GM18498 (cell line): ENCODE results near the gene SYCE3.
"Not testable (repeated sequence)": the region's sequence is repeated elsewhere in the genome, so short reads cannot be mapped to it uniquely, and the experiment has no call there.

Experiments used
- ATAC-seq: cut with Tn5 transposase; IDR thresholded peaks from one replicate; pipeline ENCODE4 v1.9.1; 2021; ENCODE audit warnings: mild to moderate bottlenecking, moderate library complexity; ENCODE audit not compliant: unreplicated experiment

The SYCE3 gene, protein sequence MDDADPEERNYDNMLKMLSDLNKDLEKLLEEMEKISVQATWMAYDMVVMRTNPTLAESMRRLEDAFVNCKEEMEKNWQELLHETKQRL

DNA sequence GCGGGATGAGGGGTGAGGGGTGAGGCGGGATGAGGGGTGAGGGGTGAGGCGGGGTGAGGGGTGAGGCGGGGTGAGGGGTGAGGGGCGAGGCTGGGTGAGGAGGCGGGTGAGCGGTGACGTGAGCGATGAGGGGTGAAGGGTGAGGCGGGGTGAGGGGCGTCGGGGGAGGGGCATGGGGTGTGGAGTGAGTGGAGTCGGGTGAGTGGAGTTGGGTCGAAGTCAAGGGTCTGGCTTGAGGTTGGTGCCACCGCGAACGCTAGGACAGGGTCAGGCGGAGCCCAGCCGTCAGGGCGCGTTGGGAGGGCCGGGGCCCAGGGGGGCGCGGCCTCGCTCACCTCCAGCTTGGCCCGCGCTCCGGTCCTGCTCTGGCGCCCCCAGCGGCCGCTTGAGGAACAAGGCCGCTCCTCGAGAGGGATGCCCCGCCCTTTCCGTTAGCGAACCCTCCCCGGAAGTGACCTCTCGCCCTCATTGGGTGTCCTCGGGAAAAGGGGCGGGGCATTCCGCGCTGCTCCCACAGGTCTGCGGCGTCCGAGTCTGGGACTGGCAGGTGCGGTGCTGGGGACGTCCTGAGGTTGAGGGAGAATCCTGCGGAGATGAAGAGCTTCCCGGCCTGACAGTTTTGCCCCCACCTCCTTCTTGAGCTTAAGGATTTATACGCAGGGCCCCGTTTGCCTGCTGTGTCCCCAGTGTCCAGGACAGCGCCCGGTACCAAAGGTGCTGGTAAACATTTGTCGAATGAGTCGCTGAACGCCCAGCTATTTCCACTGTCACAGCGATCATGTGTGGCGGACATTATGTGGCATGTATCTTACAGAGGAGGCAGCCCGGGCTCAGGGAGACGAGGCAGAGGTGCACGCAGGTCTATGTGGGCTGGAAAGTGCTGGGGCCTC is at the start of gene SYCE3:
TSS of gene SYCE3 (minus strand) at position 397 of the 890 bp plus-strand sequence. CDS start 6,514 bp downstream, outside the sequence.
- peak; percentile 97 for ATAC-seq

DNA sequence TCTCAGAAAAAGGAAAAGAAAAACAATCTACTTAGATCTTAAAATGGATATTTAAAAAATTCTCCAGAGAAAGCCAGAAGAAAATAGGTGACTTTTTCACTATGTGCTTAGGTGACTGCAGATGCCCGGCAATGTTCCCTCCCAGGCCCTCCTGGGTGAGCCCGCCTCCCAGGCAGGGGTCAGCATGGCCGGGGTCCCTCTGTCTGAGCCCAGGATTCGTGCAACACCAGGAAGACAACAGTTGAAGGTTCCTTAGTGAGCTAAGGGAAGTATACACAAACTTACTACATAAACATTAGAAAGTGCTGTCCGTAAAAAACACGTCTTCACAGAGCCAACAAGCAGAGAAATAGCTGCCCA is 49.4 kb upstream of the SYCE3 start:
- ATAC-seq: no peak

DNA sequence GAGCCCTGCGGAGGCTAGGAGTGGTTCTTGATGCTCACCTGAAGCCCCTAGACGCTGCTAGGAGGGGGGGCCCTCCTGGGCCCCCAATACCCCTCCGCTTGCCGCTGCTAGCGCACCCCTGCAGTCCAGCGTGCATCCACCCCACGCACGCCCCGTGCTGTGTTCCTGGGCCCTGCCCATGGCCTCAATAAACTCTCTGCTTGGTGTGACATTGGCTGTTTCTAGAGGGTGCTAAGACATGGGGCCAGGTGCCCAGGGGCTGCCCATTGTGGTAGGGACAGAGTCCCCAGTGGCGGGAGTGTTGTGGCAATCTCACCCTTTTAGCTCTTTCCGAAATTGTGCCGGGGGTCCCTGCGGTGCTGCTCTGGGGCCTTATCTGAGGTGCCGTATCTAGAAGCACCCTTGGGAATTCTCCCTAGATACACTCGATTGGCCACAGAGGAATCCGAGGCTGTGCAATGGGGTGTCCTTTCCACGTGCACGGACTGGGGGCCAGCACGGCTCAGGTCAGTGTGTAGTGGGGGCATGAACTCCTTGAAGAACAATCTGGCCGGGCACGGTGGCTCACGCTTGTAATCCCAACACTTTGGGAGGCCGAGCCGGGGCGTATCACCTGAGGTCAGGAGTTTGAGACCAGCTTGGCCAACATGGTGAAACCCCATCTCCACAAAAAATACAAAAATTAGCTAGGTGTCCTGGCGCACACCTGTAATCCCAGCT is 48.8 kb upstream of the SYCE3 start:
- ATAC-seq: no peak

DNA sequence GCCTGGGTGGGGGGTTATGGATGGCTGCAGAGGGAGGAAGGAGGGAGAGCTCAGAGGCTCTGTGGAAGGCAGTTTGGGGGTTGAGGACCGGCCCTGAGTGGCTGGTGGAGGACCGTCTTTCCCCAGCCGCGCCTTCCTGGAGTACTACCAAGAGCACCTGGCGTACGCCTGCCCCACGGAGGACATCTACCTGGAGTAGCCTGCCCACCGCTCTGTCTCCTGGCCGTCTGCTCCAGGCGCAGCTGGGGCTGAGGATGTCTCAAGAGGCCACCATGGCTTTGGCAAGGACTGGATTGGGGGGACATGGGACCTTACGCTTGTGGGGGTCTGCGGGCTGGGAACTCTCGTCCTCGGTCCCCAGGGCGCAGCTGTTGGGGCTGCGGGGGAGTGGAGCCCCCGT is 47.9 kb upstream of the SYCE3 start:
- no peak for ATAC-seq

DNA sequence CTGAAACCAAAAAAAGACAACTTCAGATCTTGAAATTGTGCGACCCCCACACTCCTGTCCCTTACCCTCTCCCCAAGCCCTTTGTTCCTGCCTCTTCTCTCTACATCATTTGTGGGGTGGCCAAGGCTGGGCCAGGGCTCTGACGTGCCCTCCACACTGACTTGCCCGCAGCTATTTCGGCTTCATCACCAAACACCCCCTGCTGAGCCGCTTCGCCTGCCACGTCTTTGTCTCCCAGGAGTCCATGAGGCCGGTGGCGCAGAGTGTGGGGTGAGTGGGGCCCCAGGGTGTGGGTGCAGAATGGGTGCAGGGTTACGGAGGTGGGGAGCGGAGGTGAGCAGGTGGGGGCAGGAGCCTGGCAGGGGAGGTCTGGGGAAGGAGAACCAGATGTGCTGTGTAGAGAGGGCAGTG is 47.3 kb upstream of the SYCE3 start:
- no peak for ATAC-seq

DNA sequence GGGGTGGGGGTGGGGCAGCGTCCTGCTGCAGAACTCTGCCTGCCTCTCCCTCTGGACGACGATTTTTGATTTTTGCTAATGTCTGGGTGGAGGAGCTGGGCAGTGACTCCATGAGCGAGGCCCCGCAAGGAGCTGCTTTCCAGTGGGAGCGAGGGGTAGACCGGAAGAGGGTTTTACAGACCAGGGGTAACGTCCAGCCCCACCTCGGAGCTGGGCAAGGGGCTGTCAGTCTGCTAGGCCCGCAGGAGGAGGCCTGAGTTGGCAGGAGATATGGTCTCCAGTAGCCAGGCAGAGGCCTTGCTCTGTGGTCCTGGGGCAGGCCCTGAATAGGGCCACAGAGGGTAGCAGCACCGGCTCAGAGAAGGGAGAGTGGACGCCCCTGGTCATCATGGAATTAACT is 46.9 kb upstream of the SYCE3 start:
- no peak for ATAC-seq

DNA sequence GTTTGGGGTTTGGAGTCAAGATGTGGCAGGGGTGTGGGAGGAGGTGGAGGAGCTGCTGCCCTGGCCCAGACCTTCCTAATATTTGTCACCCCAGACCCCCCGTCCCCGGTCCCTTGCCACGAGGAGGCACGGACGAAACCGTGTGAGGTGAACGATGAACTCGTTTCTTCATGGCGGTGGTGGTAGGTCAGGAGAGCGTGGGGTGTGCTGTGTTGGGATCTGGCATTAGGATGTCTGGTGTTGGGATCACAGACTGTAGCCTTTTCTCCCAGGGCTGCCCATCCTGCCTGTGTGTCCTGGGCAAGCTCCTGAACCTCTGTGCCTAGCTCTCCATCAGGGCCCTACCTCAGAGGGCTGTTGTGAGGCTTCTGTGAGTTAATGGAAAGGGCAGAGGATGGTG is 46.3 kb upstream of the SYCE3 start:
- ATAC-seq: no peak

DNA sequence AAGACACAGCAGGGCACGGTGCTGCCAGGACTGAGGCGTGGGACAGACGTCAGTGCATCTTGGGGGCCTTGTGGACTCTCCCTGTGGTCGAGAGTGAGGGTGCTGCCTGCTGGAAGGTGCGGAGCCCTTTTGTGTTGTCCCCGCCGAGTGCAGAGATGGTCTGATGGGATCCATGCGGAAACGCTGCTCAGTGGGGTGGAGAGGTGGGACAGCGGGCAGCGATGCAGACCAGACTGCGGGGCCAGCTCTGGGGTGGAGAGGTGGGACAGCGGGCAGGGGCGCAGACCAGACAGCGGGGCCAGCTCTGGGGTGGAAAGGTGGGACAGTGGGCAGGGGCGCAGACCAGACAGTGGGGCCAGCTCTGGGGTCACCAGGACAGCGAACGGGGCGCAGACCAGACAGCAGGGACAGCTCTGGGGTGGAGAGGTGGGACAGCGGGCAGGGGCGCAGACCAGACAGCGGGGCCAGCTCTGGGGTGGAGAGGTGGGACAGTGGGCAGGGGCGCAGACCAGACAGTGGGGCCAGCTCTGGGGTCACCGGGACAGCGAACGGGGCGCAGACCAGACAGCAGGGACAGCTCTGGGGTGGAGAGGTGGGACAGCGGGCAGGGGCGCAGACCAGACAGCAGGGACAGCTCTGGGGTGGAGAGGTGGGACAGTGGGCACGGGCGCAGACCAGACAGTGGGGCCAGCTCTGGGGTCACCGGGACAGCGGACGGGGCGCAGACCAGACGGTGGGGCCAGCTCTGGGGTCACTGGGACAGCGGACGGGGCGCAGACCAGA is 45.5 kb upstream of the SYCE3 start:
- ATAC-seq: not testable (repeated sequence)

DNA sequence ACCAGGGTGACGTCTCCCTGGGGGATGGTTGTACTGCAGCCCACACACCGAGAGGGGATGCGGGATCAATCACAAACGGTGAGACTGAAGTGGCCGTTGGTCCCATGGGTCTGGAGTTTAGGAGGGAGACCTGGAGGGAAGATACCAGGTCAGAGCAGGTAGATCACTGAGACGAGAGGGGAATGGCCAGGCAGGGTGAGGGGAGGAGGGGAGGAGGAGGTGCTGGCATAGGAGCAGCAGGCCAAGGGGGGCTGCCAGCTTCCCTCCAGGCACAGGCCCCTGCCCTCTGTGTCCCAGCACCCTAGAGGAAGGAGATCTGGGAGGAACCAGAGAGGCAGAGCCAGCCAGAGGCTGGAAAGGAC is 44.9 kb upstream of the SYCE3 start:
- no peak for ATAC-seq

DNA sequence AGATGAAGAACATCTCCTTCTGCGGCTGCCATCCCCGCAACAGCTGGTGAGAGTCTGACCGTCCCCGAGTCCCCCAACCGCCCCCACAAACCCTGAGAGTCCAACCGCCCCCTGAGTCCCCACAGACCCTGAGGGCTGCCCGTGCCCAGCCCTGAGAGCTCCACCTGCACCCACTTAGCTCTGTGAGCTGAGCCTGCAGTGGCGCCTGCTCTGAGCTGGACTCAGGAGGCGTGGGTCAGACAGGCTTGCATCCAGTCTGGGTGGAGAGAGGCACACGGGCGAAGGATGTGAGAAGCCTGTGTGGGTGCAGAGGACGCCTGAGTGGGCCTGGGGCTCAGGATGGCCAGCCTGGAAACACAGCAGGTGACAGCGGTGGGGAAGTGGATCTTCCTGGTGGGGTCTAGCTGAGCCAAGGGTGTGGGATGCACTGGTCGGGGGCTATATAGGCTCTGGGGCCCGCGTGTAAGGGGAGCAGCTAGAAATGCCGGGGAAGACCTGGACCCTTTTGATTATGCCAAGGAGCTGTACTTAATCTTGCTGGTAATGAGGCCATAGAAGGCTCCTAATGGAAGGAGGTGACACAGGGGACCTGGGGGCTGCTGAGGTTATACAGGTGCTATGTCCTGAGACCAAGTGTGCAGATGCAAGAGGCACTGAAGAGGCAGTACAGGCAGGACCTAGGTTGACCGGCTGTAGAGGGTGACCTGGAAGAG is 44.4 kb upstream of the SYCE3 start:
- no peak for ATAC-seq

DNA sequence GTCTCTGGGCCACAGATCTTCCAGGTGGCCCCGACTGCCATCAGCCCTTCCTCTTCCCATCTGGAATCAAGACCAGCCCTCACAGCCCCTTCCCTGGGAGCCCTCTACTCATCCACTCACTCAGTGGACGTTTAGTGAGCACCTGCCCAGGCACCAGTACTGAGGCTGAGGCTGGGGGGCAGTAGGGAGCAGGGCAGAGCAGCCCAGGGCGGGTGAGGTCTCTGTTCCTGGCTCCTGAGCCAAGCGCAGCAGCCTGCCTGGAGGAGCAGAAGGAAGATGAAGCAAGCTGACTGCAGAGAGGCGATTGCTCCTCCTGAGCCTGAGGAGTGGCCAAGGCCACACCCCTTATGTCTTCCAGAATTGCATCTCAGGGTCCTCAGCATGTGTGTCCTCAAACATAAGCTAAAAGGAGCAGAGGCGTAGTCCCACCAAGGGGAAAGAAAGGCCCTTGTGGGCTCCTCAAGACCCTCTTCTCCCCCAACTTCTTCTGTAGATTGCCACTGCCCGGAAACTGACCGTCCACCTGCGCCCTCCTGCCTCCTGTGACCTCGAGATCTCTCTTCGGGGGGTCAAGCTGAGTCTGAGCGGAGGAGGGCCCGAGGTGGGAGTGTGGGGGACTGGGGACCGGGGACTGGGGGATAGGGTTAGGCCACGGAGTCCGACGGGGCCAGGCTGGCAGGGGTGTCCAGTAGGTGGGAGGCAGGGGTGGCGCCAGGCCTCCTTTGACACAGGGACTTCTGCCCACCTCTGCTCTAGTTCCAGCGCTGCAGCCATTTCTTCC is 43.6 kb upstream of the SYCE3 start:
- ATAC-seq: no peak

DNA sequence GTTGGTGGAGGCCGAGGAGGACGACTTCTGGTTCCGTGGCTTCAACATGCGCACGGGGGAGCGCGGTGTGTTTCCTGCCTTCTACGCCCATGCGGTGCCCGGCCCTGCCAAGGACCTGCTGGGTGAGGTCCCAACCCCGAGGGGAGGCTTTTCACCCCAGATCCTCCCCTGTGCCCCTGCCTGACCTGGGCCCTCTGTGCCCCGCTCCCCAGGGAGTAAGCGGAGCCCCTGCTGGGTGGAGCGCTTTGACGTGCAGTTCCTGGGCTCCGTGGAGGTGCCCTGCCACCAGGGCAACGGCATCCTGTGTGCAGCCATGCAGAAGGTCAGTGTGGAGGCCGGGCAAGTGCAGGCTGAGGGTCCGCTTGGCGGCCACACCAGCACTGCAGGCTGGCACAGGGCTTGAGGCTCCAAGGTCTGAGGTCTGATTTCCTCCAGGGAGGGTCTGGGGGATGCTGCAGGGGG is 42.9 kb upstream of the SYCE3 start:
- ATAC-seq: no peak

DNA sequence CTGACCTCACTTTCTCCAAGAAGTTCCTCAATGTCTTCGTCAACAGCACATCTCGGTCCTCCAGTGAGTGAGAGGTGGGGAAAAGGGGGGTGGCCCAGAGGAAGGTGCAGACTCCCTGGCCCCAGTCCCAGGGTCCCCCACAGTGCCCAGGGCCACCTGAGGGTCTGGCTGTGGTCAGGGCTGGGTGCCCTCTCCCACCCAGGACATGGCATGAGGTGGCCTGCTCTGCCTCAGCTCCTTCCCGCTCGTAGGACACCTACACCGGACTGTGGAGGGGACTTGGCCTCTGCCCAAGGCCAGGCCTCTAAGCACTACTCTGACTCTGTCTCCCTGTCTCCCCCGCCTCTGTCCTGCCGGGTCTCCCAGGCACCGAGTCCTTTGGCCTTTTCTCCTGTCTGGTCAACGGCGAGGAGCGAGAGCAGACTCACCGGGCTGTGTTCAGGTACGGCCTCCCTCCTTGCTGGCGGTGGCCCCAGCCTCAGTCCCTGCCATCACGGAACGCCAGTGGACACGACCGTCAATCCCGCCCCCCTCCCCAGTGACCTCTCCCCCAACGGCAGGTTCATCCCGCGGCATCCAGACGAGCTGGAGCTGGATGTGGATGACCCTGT is 42.4 kb upstream of the SYCE3 start:
- ATAC-seq: no peak

DNA sequence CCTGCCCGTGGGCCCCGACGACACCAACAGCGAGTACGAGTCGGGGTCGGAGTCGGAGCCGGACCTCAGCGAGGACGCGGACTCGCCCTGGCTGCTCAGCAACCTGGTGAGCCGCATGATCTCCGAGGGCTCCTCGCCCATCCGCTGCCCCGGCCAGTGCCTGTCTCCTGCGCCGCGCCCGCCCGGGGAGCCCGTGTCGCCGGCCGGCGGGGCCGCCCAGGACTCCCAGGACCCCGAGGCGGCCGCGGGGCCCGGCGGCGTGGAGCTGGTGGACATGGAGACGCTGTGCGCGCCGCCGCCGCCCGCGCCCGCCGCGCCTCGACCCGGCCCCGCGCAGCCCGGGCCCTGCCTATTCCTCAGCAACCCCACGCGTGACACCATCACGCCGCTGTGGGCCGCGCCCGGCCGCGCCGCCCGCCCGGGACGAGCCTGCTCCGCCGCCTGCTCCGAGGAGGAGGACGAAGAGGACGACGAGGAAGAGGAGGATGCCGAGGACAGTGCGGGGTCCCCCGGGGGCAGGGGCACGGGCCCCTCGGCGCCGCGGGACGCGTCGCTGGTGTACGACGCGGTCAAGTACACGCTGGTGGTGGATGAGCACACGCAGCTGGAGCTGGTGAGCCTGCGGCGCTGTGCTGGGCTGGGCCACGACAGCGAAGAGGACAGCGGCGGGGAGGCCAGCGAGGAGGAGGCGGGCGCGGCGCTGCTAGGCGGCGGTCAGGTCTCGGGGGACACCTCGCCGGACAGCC is 41.7 kb upstream of the SYCE3 start:
- no peak for ATAC-seq

DNA sequence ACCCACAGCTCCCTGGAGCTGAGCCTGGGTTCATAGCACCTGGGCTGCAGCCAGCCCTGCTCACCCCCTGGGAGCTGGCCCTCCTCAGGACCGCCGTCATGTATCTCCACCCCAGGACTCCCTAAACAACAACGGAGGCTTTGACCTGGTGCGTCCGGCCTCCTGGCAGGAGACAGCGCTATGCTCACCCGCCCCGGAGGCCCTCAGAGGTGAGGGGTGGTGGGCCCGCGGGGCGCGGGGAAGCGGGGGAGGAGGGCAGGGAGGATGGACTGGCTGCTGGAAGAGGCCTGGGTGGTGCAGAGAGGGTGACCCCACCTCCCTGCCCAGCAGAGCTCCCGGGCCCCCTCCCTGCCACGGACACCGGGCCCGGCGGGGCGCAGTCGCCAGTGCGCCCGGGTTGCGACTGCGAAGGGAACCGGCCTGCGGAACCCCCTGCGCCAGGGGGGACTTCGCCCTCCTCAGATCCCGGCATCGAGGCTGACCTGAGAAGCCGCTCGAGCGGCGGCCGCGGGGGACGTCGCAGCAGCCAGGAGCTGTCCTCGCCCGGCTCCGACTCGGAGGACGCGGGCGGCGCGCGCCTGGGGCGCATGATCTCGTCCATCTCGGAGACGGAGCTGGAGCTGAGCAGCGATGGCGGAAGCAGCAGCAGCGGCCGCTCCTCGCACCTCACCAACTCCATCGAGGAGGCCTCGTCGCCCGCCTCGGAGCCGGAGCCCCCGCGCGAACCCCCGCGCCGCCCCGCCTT is 41.0 kb upstream of the SYCE3 start:
- no peak for ATAC-seq

DNA sequence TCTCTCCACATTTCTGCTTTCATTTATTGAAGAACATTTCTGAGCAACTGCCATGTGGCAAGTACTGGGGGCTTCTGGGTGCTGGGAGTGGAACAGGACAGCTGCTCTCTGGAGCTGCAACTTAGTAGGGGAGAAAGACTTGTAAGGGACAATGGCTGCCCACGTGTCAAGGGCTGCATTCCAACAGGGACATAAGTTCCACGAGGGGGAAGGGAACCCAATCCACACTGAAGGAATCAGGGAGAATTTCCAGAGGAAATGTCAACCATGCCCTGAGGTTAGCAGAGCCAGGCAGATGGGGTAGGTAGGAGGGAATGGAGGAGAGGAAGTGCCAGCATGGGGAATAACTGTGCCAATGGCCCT is 39.6 kb upstream of the SYCE3 start:
- ATAC-seq: no peak

DNA sequence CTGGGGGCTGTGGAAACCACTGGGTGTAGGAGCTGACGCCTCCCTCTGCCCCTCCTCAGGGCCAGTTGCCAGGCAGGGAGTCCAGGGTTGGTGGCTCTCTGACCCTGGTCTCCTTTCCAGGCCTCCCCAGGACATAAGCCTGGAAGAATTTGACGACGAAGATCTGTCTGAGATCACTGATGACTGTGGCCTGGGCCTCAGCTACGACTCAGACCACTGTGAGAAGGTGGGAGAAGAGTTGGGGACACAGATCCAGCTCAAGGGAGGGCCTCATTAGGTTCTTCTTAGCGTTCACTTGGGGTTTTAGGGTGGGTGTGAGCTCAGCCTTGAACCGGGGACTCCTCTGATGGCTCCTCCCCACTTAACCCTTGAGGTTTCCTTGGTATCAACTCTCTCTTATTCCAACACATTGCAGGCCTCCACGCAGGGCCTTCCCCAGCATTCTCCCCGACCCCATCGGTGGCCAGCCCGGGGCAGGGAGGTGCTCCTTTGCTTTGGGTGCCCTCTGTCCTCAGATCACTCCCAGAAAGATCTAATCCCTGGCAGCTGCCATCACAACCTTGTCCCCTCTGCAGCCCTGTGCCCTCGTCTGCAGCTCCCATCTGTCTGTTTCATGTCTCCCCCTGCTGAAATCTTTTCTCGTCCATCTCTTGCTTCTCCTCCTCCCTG is 39.1 kb upstream of the SYCE3 start:
- no peak for ATAC-seq
